Osteoblast (primary cell): ENCODE data around the gene MTCH1. TPM values are rescaled to one million over a fixed set of nuclear protein-coding genes. Genes with fewer than 3 reads are reported as not detected.
"Not testable (repeated sequence)": the region's sequence is repeated elsewhere in the genome, so short reads cannot be mapped to it uniquely, and the experiment has no call there.

Source experiments
- DNase-seq: peaks from one replicate; pipeline ENCODE4 v3.0.0; 2011; ENCODE audit warnings: low spot score, mixed read lengths; ENCODE audit not compliant: insufficient read length; ENCODE audit errors: missing footprints
- H2AFZ ChIP-seq: 2 replicates; pipeline ENCODE4 v1.6.0; 2011; ENCODE audit warnings: mild to moderate bottlenecking, low read length
- H3K27ac ChIP-seq: 2 replicates; pipeline ENCODE4 v1.5.1; 2011; ENCODE audit warnings: mild to moderate bottlenecking, low read depth, low read length, moderate library complexity
- H3K27me3 ChIP-seq: 2 replicates; pipeline ENCODE4 v1.6.0; 2012; ENCODE audit warnings: mild to moderate bottlenecking, control low read depth, inconsistent platforms, low read length, moderate library complexity; ENCODE audit not compliant: insufficient read depth
- H3K36me3 ChIP-seq: 2 replicates; pipeline ENCODE4 v1.5.1; 2011; ENCODE audit warnings: mild to moderate bottlenecking, low read length, control low read depth, moderate library complexity; ENCODE audit not compliant: insufficient read depth
- H3K4me1 ChIP-seq: 2 replicates; pipeline ENCODE4 v1.5.1; 2011; ENCODE audit warnings: mild to moderate bottlenecking, low read length, control low read depth, moderate library complexity; ENCODE audit not compliant: insufficient read depth
- H3K4me2 ChIP-seq: 2 replicates; pipeline ENCODE4 v1.6.0; 2011; ENCODE audit warnings: mild to moderate bottlenecking, low read length; ENCODE audit not compliant: insufficient read depth
- H3K4me3 ChIP-seq: fragments of 200-600 bp; sonication (generic); 3 replicates; pipeline ENCODE4 v1.5.1; 2012; ENCODE audit warnings: mild to moderate bottlenecking, low read length, inconsistent platforms; ENCODE audit not compliant: insufficient read depth
- H3K79me2 ChIP-seq: 2 replicates; pipeline ENCODE4 v1.6.0; 2012; ENCODE audit warnings: mild to moderate bottlenecking, low read length, control low read depth, inconsistent platforms; ENCODE audit not compliant: insufficient read depth
- H3K9me3 ChIP-seq: 2 replicates; pipeline ENCODE4 v1.5.1; 2011; ENCODE audit warnings: low read depth, low read length, control low read depth
- H4K20me1 ChIP-seq: 2 replicates; pipeline ENCODE4 v1.6.0; 2012; ENCODE audit warnings: mild to moderate bottlenecking, low read length, control low read depth; ENCODE audit not compliant: insufficient read depth
- total RNA-seq: library from RNA; depleted of rRNA; stranded (reverse); fragments of >200 nt; gene quantifications from 2 replicates; pipeline ENCODE4 v1.2.3, GENCODE V29; 2012
- TF ChIP-seq, protein P1 (sequence below): IDR thresholded peaks from 2 replicates; pipeline ENCODE4 v1.5.1; 2011; ENCODE audit warnings: mild to moderate bottlenecking, low read depth, low read length, moderate library complexity; ENCODE audit errors: extremely low read depth

Gene MTCH1
- total RNA-seq, 1 donor = 185 TPM

DNA sequence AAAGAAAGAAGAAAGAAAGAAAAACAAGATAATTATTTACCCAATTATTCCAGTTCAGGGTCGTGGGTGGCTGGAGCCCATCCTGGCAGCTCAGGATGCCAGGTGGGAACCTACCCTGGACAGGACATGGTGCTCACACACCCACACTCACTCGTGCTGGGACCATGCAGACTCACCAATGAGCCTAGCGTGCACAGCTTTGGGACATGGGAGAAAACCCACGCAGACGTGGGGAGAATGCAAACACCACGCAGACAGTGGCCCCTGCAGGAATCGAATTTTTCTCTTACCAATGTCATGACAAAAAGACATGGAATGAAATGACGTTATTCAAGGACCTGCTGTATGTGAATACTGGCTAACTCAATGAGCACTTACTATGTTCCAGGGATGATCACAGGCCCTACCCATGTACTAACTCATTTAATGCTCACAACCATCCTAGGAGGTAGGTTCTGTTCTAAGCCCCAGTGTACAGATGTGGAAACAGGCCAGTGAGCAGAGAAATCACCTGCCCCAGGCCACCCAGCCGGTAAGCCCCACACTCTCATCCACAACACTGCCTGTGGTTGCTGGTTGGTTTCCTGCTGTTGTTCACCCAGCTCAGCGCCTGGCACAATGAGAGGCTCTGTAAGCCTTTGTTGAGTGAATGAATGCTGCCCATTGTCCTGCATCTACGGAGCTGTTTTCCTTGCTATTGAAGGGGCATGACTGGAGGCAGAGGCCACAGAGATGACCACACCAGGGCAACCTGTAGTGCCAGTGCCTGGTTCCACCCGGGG is 38.2 kb downstream of the MTCH1 start:
- no peaks in the 10 kb centered on the region for H3K79me2 ChIP-seq
- H4K20me1 ChIP-seq = no peaks in the 10 kb centered on the region
- no peaks in the 10 kb centered on the region for H3K27me3 ChIP-seq
- H3K4me1 ChIP-seq = peaks cover 10% of the 10 kb centered on the region
- no peak for DNase-seq
- H3K9me3 ChIP-seq = no peaks in the 10 kb centered on the region
- TF ChIP-seq, protein P1, sequence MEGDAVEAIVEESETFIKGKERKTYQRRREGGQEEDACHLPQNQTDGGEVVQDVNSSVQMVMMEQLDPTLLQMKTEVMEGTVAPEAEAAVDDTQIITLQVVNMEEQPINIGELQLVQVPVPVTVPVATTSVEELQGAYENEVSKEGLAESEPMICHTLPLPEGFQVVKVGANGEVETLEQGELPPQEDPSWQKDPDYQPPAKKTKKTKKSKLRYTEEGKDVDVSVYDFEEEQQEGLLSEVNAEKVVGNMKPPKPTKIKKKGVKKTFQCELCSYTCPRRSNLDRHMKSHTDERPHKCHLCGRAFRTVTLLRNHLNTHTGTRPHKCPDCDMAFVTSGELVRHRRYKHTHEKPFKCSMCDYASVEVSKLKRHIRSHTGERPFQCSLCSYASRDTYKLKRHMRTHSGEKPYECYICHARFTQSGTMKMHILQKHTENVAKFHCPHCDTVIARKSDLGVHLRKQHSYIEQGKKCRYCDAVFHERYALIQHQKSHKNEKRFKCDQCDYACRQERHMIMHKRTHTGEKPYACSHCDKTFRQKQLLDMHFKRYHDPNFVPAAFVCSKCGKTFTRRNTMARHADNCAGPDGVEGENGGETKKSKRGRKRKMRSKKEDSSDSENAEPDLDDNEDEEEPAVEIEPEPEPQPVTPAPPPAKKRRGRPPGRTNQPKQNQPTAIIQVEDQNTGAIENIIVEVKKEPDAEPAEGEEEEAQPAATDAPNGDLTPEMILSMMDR = no peak
- no peak overlapping the region for H3K4me2 ChIP-seq
- H3K4me3 ChIP-seq = no peak overlapping the region
- H3K36me3 ChIP-seq = no peaks in the 10 kb centered on the region
- H3K27ac ChIP-seq = no peak overlapping the region
- H2AFZ ChIP-seq = no peak overlapping the region

DNA sequence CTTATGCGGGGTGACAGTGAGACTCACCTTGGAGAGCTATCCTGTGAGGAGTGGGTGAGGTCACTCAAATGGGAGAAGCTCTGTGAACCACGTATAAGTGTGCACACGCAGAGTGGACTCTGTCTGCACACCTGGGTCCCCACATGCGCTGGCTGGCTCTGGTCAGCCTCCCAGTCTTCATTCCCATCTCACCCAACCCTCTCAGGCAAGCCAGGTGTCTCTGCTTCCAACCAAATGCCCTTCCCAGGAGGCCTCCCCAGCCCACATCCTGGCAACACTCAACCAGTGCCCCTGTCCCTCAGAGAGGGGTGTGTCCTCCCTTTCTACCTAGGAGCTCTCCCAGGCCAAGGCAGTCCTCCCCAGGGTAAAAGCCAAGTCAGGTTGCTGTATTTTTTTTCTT is 39.5 kb downstream of the MTCH1 start:
- Histone ChIP-seq H3K27ac (no peak overlapping the region), H3K9me3 (no peaks in the 10 kb centered on the region), H3K79me2 (no peaks in the 10 kb centered on the region), H3K36me3 (no peaks in the 10 kb centered on the region), H2AFZ (no peak overlapping the region), H3K4me1 (peaks cover 10% of the 10 kb centered on the region), H3K4me3 (no peak overlapping the region), H3K27me3 (no peaks in the 10 kb centered on the region), H3K4me2 (no peak overlapping the region), H4K20me1 (no peaks in the 10 kb centered on the region)
- TF ChIP-seq, protein P1 = no peak
- DNase-seq = no peak

DNA sequence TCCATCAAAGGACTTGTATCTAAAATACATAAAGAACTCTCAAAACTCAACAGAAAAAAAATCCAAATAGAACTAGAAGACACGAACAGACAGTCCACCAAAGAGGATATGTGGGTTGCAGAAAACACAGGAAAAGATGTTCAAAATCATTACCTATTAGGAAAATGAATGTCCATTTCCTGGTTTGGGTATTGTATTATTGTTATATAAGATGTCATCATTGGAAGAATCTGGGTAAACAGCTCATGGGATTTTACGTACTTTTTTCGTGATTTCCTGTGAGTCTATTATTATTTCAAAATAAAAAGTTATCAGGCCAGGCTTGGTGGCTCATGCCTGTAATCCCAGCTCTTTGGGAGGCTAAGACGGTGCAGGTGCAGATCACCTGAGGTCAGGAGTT is 40.7 kb downstream of the MTCH1 start:
- Histone ChIP-seq H3K9me3 (no peaks in the 10 kb centered on the region), H3K4me1 (peaks cover 10% of the 10 kb centered on the region)

DNA sequence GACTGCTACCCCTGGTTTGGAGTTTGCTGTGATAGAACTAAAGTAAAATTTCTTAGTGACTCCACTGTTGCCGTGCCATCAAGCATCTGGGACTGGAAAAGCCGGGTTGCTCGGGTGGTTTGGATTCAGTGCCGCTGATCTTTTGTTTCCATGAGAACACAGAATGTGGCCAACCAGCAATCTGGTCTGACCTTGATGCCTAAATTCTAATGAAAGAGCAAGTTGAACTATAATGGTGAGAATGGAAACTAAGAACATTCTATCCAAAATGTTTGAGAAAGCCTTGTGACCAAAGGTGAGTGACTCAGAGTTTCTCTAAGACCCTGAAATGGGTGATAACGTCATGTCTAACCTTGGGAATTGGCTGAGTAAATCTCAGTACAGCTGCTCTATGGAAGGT is 41.3 kb downstream of the MTCH1 start:
- H3K4me1 ChIP-seq = peaks cover 5% of the 10 kb centered on the region
- no peaks in the 10 kb centered on the region for H4K20me1 ChIP-seq
- H3K27me3 ChIP-seq = no peaks in the 10 kb centered on the region
- H2AFZ ChIP-seq = no peak overlapping the region
- TF ChIP-seq, protein P1 = no peak
- H3K79me2 ChIP-seq = no peaks in the 10 kb centered on the region
- H3K4me2 ChIP-seq = no peak overlapping the region
- no peaks in the 10 kb centered on the region for H3K36me3 ChIP-seq
- H3K9me3 ChIP-seq = no peaks in the 10 kb centered on the region
- no peak overlapping the region for H3K27ac ChIP-seq
- H3K4me3 ChIP-seq = no peak overlapping the region
- DNase-seq = peak; percentile 76

More for the DNA sequence above, 40.7 kb downstream of the MTCH1 start:
- Histone ChIP-seq H3K27me3 (no peaks in the 10 kb centered on the region), H4K20me1 (no peaks in the 10 kb centered on the region), H3K36me3 (no peaks in the 10 kb centered on the region), H3K27ac (no peak overlapping the region), H2AFZ (no peak overlapping the region), H3K4me3 (no peak overlapping the region), H3K4me2 (no peak overlapping the region), H3K79me2 (no peaks in the 10 kb centered on the region)
- TF ChIP-seq, protein P1 = no peak
- no peak for DNase-seq

DNA sequence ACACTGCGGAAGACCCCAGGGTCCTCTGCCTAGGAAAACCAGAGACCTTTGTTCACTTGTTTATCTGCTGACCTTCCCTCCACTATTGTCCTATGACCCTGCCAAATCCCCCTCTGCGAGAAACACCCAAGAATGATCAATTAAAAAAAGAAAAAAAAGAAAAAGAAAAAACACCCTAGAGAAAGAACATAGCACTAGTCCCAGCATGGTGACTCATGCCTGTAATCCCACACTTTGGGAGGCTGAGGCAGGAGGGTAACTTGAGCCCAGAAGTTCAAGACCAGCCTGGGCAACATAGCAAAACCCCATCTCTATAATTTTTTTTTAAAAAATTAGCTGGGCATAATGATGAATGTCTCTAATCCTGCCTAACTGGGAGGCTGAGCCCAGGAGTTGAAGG is 43.7 kb downstream of the MTCH1 start:
- H3K79me2 ChIP-seq, DNase-seq, H3K4me3 ChIP-seq, H4K20me1 ChIP-seq, H3K36me3 ChIP-seq, H3K9me3 ChIP-seq, H3K27ac ChIP-seq, H3K4me2 ChIP-seq, H3K27me3 ChIP-seq, H2AFZ ChIP-seq: not testable (repeated sequence)
- H3K4me1 ChIP-seq = peaks cover 13% of the 10 kb centered on the region

DNA sequence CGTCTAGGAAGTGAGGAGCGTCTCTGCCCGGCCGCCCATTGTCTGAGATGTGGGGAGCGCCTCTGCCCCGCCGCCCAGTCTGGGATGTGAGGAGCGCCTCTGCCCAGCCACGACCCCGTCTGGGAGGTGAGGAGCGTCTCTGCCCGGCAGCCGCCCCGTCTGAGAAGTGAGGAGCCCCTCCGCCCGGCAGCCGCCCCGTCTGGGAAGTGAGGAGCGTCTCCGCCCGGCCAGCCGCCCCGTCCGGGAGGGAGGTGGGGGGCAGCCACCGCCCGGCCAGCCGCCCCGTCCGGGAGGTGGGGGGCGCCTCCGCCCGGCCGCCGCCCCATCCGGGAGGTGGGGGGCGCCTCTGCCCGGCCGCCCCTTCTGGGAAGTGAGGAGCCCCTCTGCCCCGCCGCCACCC is 44.4 kb downstream of the MTCH1 start:
- H3K79me2 ChIP-seq, H3K4me2 ChIP-seq, H3K27ac ChIP-seq, H3K36me3 ChIP-seq, H3K4me3 ChIP-seq, H2AFZ ChIP-seq, H4K20me1 ChIP-seq, H3K9me3 ChIP-seq, H3K27me3 ChIP-seq, DNase-seq: not testable (repeated sequence)
- H3K4me1 ChIP-seq = peaks cover 13% of the 10 kb centered on the region
